ENCODE measurements around the gene NFYC. TPM values are rescaled to one million over a fixed set of nuclear protein-coding genes. Genes with fewer than 3 reads are reported as not detected.
A peak's percentile ranks its signal among the peaks of the same experiment; 100 is the strongest.

Gene NFYC
- total RNA-seq, 2 donors from 2014 or later: 57.0 to 75.1 TPM

DNA sequence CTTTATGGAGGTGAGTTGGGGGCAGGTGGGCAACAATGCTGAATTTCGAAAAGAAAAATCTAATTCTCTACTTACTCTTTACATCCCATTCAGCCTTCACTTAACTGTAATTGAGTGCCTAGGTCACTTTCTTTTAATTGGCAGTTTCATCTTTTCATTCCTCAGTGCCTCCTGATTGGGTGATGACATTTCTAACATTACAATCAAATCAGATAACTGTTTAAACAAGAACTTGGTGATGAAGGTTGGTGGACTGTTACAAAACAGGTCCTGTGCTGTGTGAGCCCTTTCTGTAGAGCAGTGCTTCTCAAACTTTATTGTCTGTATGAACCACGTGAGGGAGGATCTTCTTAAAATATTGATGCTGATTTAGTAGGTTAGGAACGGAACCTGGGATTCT lies 51.9 kb downstream of the NFYC start:
- H3K36me3 ChIP-seq: peaks cover 53% of the 10 kb centered on the region
- H3K9me3 ChIP-seq: no peaks in the 10 kb centered on the region
- no peak for DNase-seq (ENCODE audit: low spot score)
- peaks cover 0 to 71% of the 10 kb centered on the region in 2 donors for H3K4me1 ChIP-seq
- no peak overlapping the region for H3K4me3 ChIP-seq
- H3K27me3 ChIP-seq: no peaks in the 10 kb centered on the region
- peak overlapping the region in 1 of 2 donors; percentile 57 for H3K27ac ChIP-seq
- TF ChIP-seq, protein P1, sequence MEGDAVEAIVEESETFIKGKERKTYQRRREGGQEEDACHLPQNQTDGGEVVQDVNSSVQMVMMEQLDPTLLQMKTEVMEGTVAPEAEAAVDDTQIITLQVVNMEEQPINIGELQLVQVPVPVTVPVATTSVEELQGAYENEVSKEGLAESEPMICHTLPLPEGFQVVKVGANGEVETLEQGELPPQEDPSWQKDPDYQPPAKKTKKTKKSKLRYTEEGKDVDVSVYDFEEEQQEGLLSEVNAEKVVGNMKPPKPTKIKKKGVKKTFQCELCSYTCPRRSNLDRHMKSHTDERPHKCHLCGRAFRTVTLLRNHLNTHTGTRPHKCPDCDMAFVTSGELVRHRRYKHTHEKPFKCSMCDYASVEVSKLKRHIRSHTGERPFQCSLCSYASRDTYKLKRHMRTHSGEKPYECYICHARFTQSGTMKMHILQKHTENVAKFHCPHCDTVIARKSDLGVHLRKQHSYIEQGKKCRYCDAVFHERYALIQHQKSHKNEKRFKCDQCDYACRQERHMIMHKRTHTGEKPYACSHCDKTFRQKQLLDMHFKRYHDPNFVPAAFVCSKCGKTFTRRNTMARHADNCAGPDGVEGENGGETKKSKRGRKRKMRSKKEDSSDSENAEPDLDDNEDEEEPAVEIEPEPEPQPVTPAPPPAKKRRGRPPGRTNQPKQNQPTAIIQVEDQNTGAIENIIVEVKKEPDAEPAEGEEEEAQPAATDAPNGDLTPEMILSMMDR (IDR thresholded peaks at IDR 0.05): no peak

DNA sequence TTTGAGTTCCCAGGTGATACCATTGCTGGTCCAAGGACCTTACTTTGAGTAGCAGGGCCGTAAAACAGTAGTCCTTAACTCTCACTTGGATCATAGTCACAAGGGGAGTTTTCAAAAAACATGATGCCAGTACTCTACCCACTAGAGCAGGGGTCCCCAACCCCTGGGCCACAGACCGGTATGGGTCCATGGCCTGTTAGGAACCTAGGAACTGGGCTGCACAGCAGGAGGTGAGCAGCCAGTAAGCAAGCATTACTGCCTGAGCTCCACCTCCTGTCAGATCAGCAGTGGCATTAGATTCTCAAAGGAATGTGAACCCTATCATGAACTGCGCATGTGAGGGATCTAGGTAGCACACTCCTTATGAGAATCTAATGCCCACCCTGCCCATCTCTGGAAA lies 52.4 kb downstream of the NFYC start:
- Histone ChIP-seq H3K27ac (peak overlapping the region in 1 of 2 donors; percentile 57), H3K27me3 (no peaks in the 10 kb centered on the region), H3K36me3 (peaks cover 53% of the 10 kb centered on the region), H3K9me3 (no peaks in the 10 kb centered on the region), H3K4me3 (no peak overlapping the region), H3K4me1 (peaks cover 0 to 71% of the 10 kb centered on the region in 2 donors)
- no peak for DNase-seq (ENCODE audit: low spot score)
- TF ChIP-seq, protein P1 (IDR thresholded peaks at IDR 0.05): no peak

DNA sequence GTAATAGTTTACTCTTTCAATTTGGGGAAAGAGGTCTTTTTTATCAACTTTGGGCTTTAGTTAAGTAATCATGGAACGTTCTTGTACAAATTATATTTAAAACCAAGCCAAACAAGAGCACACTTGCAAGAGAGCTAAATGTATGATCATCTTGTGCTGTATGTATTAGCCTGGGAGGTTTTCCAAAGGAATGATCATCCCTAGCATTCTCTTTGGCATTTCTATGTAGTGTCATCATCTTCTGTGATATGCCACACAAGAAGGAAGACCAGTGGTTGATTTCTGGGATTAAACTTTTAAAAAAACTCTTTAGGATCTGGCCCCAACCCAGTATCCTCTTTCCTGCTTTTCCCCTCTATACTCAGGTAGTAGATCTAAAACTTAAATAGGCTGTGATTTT lies 53.7 kb downstream of the NFYC start:
- Histone ChIP-seq H3K36me3 (peaks cover 53% of the 10 kb centered on the region), H3K27ac (no peak overlapping the region), H3K27me3 (no peaks in the 10 kb centered on the region), H3K4me1 (peaks cover 0 to 63% of the 10 kb centered on the region in 2 donors), H3K9me3 (no peaks in the 10 kb centered on the region), H3K4me3 (no peak overlapping the region)
- DNase-seq (ENCODE audit: low spot score): no peak
- TF ChIP-seq, protein P1 (IDR thresholded peaks at IDR 0.05): no peak

DNA sequence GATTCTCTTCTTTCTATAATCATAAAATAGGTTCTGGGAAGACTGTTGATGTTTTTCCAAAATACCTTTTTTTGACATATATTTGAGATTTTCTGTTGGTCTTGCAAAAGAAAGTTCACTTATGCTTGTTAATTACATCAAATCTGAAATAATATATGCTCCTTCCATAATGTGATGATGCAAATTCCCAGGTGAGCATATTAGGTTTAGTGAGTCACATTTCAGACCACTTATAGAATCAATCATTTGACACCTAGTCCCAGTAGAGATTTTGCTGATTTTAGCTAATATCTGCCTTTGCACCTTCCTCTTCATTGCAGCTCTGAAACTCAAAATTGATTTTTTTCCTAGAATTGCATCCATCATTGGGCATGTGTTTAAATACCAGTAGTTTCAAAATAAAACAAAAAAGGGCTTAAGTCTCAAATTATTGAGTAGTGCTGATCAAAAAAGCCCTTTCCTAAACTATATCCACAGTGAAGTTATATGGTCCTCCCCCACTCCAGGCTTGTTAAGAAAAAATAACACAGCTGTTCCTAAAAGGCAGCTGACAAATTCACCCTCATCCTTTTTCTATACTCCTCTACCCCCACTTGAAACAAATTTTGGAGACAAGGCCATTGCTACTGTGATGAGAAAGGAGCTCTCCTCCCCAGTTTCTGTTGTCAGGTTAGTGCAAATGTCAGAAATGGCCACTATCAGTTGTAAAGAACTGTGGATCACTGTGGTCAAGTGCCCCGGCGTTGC lies 55.0 kb downstream of the NFYC start:
- no peak overlapping the region for H3K27ac ChIP-seq
- TF ChIP-seq, protein P1 (IDR thresholded peaks at IDR 0.05): no peak
- H3K36me3 ChIP-seq: peaks cover 61% of the 10 kb centered on the region
- peaks cover 0 to 49% of the 10 kb centered on the region in 2 donors for H3K4me1 ChIP-seq
- DNase-seq (ENCODE audit: low spot score): no peak
- H3K4me3 ChIP-seq: no peak overlapping the region
- H3K9me3 ChIP-seq: no peaks in the 10 kb centered on the region
- H3K27me3 ChIP-seq: no peaks in the 10 kb centered on the region

DNA sequence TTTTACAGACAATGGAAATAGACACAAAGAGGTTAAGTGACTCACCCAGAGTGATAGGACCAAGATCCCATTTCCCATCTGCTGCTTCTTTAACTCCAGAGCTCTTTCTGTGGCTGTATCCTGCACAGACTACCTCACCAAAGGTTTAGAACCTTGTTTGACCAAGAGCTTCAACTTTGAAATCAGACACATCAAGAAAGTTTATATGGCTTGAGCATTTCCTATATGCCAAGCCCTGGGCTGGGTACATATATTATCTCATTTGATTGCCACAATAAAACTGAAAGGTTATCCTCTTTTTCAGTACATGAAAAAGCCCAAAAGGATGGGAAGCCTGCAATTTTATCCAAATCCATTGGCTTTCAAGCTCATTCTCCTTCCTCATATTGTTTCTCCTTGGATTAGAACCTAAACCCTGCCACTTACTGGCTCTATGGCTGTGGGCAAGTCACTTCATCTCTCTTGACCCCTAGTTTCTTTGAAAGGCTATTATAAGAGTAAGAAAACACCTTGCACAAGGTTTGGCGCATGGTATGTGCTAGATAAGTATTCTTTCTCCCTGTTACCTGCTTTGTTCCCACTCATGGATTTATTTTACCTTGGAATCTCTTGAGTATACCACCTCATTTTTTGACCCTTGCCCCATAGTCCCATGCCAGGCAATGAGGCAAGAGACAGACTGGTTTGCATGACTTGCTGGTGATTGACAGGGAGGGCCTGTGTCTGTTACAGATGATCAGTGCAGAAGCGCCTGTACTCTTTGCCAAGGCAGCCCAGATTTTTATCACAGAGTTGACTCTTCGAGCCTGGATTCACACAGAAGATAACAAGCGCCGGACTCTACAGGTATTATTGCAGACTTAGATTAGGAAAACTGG lies 57.6 kb downstream of the NFYC start:
- Histone ChIP-seq H3K27me3 (no peaks in the 10 kb centered on the region), H3K27ac (no peak overlapping the region), H3K36me3 (peaks cover 61% of the 10 kb centered on the region), H3K9me3 (no peaks in the 10 kb centered on the region), H3K4me1 (peaks cover 0 to 28% of the 10 kb centered on the region in 2 donors), H3K4me3 (no peak overlapping the region)
- TF ChIP-seq, protein P1 (IDR thresholded peaks at IDR 0.05): no peak
- DNase-seq (ENCODE audit: low spot score): no peak
